ENCODE results near the gene SLC38A1.
"Not testable (repeated sequence)": the region's sequence is repeated elsewhere in the genome, so short reads cannot be mapped to it uniquely, and the experiment has no call there.

Gene SLC38A1

GRCh38 chr12:46263140-46264016 is 5.5 kb downstream of the SLC38A1 start:
- DNase-seq, result no peak

- DNase-seq, result no peak
Measured at GRCh38 chr12:46261646-46262045, 7.2 kb downstream of the SLC38A1 start.

- no peak for DNase-seq
Measured at GRCh38 chr12:46260913-46261476, 7.8 kb downstream of the SLC38A1 start.

- DNase-seq, result no peak
Measured at GRCh38 chr12:46260124-46260912, 8.5 kb downstream of the SLC38A1 start.

GRCh38 chr12:46259713-46260112 is 9.1 kb downstream of the SLC38A1 start:
- DNase-seq, result no peak

- DNase-seq, result no peak
Measured at GRCh38 chr12:46259071-46259470, 9.8 kb downstream of the SLC38A1 start.

- no peak for DNase-seq
Measured at GRCh38 chr12:46258129-46258528, 10.7 kb downstream of the SLC38A1 start.

GRCh38 chr12:46256942-46257341 is 11.9 kb downstream of the SLC38A1 start:
- no peak for DNase-seq

GRCh38 chr12:46253544-46254162 is 15.2 kb downstream of the SLC38A1 start:
- no peak for DNase-seq

- DNase-seq, result not testable (repeated sequence)
Measured at GRCh38 chr12:46251994-46252393, 16.8 kb downstream of the SLC38A1 start.

- DNase-seq, result not testable (repeated sequence)
Measured at GRCh38 chr12:46249960-46250359, 18.9 kb downstream of the SLC38A1 start.

- DNase-seq, result no peak
Measured at GRCh38 chr12:46246021-46246700, 22.7 kb downstream of the SLC38A1 start.

GRCh38 chr12:46244997-46245396 is 23.8 kb downstream of the SLC38A1 start:
- no peak for DNase-seq

- no peak for DNase-seq
Measured at GRCh38 chr12:46244273-46244915, 24.4 kb downstream of the SLC38A1 start.

GRCh38 chr12:46242569-46242968 is 26.3 kb downstream of the SLC38A1 start:
- no peak for DNase-seq

- DNase-seq, result no peak
Measured at GRCh38 chr12:46240436-46240835, 28.4 kb downstream of the SLC38A1 start.

- DNase-seq, result no peak
Measured at GRCh38 chr12:46238821-46239220, 30.0 kb downstream of the SLC38A1 start.

- DNase-seq, result peak; percentile 77 to 84
Measured at GRCh38 chr12:46237371-46238045, 31.3 kb downstream of the SLC38A1 start.

GRCh38 chr12:46234000-46234399 is 34.8 kb downstream of the SLC38A1 start:
- DNase-seq, result no peak

- DNase-seq, result no peak
Measured at GRCh38 chr12:46233423-46233822, 35.4 kb downstream of the SLC38A1 start.

- DNase-seq, result no peak
Measured at GRCh38 chr12:46230983-46231382, 37.9 kb downstream of the SLC38A1 start.
